Vagina (tissue), 2 donors: Measurements from ENCODE around the gene TIMM44. TPM values are rescaled to one million over a fixed set of nuclear protein-coding genes. Genes with fewer than 3 reads are reported as not detected.
A peak's percentile ranks its signal among the peaks of the same experiment; 100 is the strongest.

Source experiments
- DNase-seq, 2 donors: peaks; one replicate each; pipeline ENCODE4 v3.0.0-alpha.2; 2017; ENCODE audit errors: extremely low spot score in 2 of 2
- H3K27ac ChIP-seq: fragments of 200-600 bp; sonication (generic); one replicate; pipeline ENCODE4 v1.5.1; 2019
- H3K27me3 ChIP-seq: fragments of 200-600 bp; sonication (generic); one replicate; pipeline ENCODE4 v1.5.1; 2019
- H3K36me3 ChIP-seq, 2 donors: fragments of 200-600 bp; sonication (generic); one replicate each; pipeline ENCODE4 v1.5.1; 2017 to 2019
- H3K4me1 ChIP-seq: fragments of 200-600 bp; sonication (generic); one replicate; pipeline ENCODE4 v1.5.1; 2019
- H3K4me3 ChIP-seq, 2 donors: fragments of 200-600 bp; sonication (generic); 1 replicate in 1 of 2; 2 replicates in 1 of 2; pipeline ENCODE4 v1.5.1; 2016 to 2019
- H3K9me3 ChIP-seq: fragments of 200-600 bp; sonication (generic); one replicate; pipeline ENCODE4 v1.5.1; 2019
- POLR2A ChIP-seq, 2 donors: fragments of 450-650 bp; IDR thresholded peaks; one replicate each; pipeline ENCODE4 v1.6.1; 2017; ENCODE audit warnings: antibody characterized with exemption in 2 of 2, mild to moderate bottlenecking in 2 of 2, moderate library complexity in 2 of 2
- POLR2AphosphoS5 ChIP-seq, 2 donors: sonication (generic); formaldehyde crosslinking; IDR thresholded peaks; one replicate each; pipeline ENCODE4 v1.9.0; 2017; ENCODE audit warnings: antibody characterized with exemption in 2 of 2, mild to moderate bottlenecking in 2 of 2, low read depth in 1 of 2; ENCODE audit not compliant: insufficient read depth in 1 of 2
- intact Hi-C: fragments of 100-400 bp; cut with DNase I; formaldehyde crosslinking; loops from one replicate; pipeline ENCODE4 v1.15.1; 2023
- total RNA-seq: library from RNA; depleted of rRNA; stranded (reverse); fragments of >200 nt; gene quantifications from one replicate; pipeline ENCODE4 v1.2.3, GENCODE V29; 2016
- TF ChIP-seq, protein P1 (sequence below), 3 experiments: fragments of 450-650 bp in 2 of 3; fragments of 200-600 bp in 1 of 3; sonication (generic) in 1 of 3; IDR thresholded peaks; one replicate each; pipeline ENCODE4 v1.5.1; 2017 to 2019; ENCODE audit warnings: antibody characterized with exemption in 3 of 3, mild to moderate bottlenecking in 2 of 3, moderate library complexity in 2 of 3

The TIMM44 gene, protein sequence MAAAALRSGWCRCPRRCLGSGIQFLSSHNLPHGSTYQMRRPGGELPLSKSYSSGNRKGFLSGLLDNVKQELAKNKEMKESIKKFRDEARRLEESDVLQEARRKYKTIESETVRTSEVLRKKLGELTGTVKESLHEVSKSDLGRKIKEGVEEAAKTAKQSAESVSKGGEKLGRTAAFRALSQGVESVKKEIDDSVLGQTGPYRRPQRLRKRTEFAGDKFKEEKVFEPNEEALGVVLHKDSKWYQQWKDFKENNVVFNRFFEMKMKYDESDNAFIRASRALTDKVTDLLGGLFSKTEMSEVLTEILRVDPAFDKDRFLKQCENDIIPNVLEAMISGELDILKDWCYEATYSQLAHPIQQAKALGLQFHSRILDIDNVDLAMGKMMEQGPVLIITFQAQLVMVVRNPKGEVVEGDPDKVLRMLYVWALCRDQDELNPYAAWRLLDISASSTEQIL
- 76.1 TPM for total RNA-seq

DNA sequence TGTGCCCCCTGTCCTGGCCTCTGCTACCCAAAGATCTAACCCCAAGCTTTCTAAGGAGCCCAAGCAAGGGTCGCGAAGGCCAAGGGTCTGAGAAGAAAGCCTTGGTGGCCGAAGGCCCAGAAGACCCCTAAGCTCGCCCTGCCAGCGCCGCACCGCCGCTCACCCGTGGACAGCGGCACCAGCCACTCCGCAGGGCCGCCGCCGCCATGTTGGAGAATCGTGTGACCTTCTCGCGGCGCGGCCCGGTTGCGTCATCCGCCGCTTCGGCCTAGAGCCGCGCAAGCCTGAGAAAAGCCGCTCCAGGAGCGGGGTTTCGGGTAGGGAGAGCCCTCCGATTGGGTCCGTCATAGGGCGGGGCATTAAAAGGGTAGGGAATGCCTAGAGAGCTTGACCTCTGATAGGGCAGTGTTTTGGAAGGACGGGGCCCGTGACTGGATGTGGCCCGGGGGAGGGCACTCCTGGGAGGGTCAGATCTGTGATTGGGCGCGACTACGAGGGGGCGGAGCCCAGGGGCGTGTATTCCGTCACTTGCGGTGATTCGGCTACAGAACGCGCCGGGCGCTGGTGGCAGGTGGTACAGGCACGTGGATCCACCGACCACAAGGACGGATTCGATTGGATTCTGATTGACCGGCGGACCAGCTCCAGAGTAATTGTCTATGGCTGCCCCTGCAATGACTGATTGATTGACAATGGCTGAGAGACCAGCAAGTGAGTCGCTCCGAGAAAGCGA lies at the start of gene TIMM44:
TIMM44 (minus strand) TSS at position 223 of the 733 bp plus-strand sequence; CDS start at position 208, 15 bp downstream.
- DNase-seq, result peak; percentile 99 to 100
- Histone ChIP-seq H3K4me1 (peaks cover 35% of the 10 kb centered on the region), H3K4me3 (peak within 1 kb of the TSS; percentile 64 to 71), H3K27me3 (no peaks in the 10 kb centered on the region), H3K9me3 (no peaks in the 10 kb centered on the region), H3K36me3 (peaks cover 0 to 20% of the 10 kb centered on the region in 2 donors), H3K27ac (peak within 1 kb of the TSS; percentile 95)
- TF ChIP-seq POLR2AphosphoS5 (IDR thresholded peaks at IDR 0.05; ENCODE audit: insufficient read depth in 1 of 2, low read depth in 1 of 2) (peak; percentile 98 to 99), POLR2A (IDR thresholded peaks at IDR 0.05) (peak in 1 of 2 donors; percentile 59)
- TF ChIP-seq, protein P1, sequence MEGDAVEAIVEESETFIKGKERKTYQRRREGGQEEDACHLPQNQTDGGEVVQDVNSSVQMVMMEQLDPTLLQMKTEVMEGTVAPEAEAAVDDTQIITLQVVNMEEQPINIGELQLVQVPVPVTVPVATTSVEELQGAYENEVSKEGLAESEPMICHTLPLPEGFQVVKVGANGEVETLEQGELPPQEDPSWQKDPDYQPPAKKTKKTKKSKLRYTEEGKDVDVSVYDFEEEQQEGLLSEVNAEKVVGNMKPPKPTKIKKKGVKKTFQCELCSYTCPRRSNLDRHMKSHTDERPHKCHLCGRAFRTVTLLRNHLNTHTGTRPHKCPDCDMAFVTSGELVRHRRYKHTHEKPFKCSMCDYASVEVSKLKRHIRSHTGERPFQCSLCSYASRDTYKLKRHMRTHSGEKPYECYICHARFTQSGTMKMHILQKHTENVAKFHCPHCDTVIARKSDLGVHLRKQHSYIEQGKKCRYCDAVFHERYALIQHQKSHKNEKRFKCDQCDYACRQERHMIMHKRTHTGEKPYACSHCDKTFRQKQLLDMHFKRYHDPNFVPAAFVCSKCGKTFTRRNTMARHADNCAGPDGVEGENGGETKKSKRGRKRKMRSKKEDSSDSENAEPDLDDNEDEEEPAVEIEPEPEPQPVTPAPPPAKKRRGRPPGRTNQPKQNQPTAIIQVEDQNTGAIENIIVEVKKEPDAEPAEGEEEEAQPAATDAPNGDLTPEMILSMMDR (IDR thresholded peaks at IDR 0.05), result no peak
- intact Hi-C loops, result loop anchor here (10.0 kb wide), 2 partner anchors 61 to 311 kb away; partner anchors contain the start of gene ELAVL1

DNA sequence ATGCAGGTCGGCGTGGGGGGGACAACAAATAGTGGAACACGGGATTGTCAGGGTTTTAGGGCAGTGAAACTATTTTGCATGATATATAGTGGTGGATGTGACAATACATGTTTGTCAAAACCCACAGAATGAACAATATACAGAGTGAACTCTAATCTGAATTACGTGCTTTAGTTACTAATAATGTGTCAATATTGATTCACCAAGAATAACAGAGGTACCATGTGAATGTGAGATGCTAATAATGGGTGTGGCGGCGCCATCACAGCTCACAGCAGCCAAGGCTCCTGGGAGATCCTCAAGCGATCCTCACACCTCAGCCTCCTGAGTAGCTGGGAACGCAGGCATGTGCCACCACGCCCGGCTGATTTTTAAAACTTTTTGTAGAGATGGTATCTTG lies 49.1 kb upstream of the TIMM44 start:
- peaks cover 6 to 41% of the 10 kb centered on the region in 2 donors for H3K36me3 ChIP-seq

DNA sequence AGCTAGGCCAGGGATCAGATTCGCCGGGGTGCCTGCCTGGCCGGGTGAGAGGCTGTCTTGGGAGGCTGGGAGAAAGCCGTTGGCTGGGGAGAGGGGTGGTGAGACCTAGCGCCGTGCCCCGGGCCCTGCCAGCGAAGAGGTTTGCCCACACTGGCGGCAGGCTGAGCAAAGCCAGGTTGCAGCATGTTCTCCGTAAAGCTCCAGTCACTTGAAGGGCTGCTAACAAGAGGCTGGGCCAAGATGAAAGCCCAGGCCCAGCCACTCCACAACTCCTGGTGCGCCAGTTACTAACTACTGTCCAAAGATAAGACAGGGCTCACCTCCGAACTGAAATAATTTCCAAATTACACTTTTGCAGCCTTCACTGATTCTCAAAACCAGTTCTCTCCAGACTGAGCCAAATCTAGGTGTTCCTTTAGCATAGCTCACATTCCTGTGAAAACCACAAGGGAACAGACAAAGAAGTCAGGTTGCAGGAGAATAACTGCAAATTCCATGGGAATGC lies 45.7 kb upstream of the TIMM44 start:
- Histone ChIP-seq H3K36me3 (peaks cover 6 to 41% of the 10 kb centered on the region in 2 donors), H3K27ac (no peak overlapping the region), H3K9me3 (no peaks in the 10 kb centered on the region), H3K4me1 (peaks cover 40% of the 10 kb centered on the region), H3K27me3 (no peaks in the 10 kb centered on the region), H3K4me3 (no peak overlapping the region)
- DNase-seq, result no peak
- intact Hi-C loops, result no loop called here
- TF ChIP-seq, protein P1 (IDR thresholded peaks at IDR 0.05), result no peak
- no peak for TF ChIP-seq POLR2A (IDR thresholded peaks at IDR 0.05)
- TF ChIP-seq POLR2AphosphoS5 (IDR thresholded peaks at IDR 0.05; ENCODE audit: insufficient read depth in 1 of 2, low read depth in 1 of 2), result no peak

More for the DNA sequence above, 49.1 kb upstream of the TIMM44 start:
- Histone ChIP-seq H3K27me3 (no peaks in the 10 kb centered on the region), H3K4me3 (no peak overlapping the region), H3K27ac (no peak overlapping the region), H3K4me1 (peaks cover 36% of the 10 kb centered on the region), H3K9me3 (no peaks in the 10 kb centered on the region)
- TF ChIP-seq, protein P1 (IDR thresholded peaks at IDR 0.05), result no peak
- TF ChIP-seq POLR2A (IDR thresholded peaks at IDR 0.05) (no peak), POLR2AphosphoS5 (IDR thresholded peaks at IDR 0.05; ENCODE audit: insufficient read depth in 1 of 2, low read depth in 1 of 2) (no peak)
- intact Hi-C loops, result no loop called here
- no peak for DNase-seq

DNA sequence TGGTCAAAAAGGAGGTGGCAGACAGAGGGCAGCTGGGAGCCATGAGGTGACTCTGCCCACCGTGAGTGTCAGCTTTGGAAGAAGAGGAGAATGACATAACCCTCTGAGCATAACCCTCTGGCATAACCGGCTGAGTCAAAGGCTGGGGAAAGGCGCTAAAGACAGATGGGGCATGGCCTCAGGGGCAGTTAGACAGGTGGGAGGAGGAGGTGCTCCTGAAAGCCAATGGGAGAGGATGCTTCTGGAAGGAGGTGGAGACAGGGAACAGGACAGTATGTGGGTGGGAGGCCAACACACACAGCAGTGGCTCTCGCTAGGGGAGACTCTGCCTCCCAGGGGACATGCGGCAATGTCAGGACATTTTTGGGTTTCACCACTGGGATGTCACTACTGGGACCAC lies 44.8 kb upstream of the TIMM44 start:
- no peaks in the 10 kb centered on the region for H3K9me3 ChIP-seq
- no peak for DNase-seq
- intact Hi-C loops, result no loop called here
- H3K4me3 ChIP-seq, result no peak overlapping the region
- TF ChIP-seq, protein P1 (IDR thresholded peaks at IDR 0.05), result no peak
- TF ChIP-seq POLR2A (IDR thresholded peaks at IDR 0.05), result no peak
- no peak for TF ChIP-seq POLR2AphosphoS5 (IDR thresholded peaks at IDR 0.05; ENCODE audit: insufficient read depth in 1 of 2, low read depth in 1 of 2)
- no peak overlapping the region for H3K27ac ChIP-seq
- no peaks in the 10 kb centered on the region for H3K27me3 ChIP-seq
- peaks cover 6 to 41% of the 10 kb centered on the region in 2 donors for H3K36me3 ChIP-seq
- peaks cover 32% of the 10 kb centered on the region for H3K4me1 ChIP-seq
